ENCODE results near the gene RNF13. TPM values are rescaled to one million over a fixed set of nuclear protein-coding genes. Genes with fewer than 3 reads are reported as not detected.

RNF13 gene
- total RNA-seq, 1 donor from 2014 or later: 49.9 TPM

- no peaks in the 10 kb centered on the region for H3K79me2 ChIP-seq (ENCODE audit: insufficient read depth, low read length)
- no peaks in the 10 kb centered on the region for H3K36me3 ChIP-seq (ENCODE audit: insufficient read depth, low read length)
- Mint-ChIP-seq H3K27ac (ENCODE audit: unreplicated experiment) (peak overlapping the region; percentile 30), H3K27me3 (ENCODE audit: low read depth, unreplicated experiment) (no peaks in the 10 kb centered on the region), H3K36me3 (ENCODE audit: low read depth, unreplicated experiment) (no peaks in the 10 kb centered on the region), H3K4me1 (ENCODE audit: low read depth, unreplicated experiment) (peaks cover 24% of the 10 kb centered on the region), H3K9me3 (ENCODE audit: unreplicated experiment) (peaks cover 2% of the 10 kb centered on the region), H3K4me3 (ENCODE audit: unreplicated experiment) (no peak overlapping the region)
- no peak overlapping the region for H2AFZ ChIP-seq (ENCODE audit: low read depth, low read length)
- no peak overlapping the region for H3K4me2 ChIP-seq (ENCODE audit: low read length)
- TF ChIP-seq EZH2 (IDR thresholded peaks at IDR 0.05; ENCODE audit: insufficient read depth, low read length): no peak
- TF ChIP-seq, protein P1, sequence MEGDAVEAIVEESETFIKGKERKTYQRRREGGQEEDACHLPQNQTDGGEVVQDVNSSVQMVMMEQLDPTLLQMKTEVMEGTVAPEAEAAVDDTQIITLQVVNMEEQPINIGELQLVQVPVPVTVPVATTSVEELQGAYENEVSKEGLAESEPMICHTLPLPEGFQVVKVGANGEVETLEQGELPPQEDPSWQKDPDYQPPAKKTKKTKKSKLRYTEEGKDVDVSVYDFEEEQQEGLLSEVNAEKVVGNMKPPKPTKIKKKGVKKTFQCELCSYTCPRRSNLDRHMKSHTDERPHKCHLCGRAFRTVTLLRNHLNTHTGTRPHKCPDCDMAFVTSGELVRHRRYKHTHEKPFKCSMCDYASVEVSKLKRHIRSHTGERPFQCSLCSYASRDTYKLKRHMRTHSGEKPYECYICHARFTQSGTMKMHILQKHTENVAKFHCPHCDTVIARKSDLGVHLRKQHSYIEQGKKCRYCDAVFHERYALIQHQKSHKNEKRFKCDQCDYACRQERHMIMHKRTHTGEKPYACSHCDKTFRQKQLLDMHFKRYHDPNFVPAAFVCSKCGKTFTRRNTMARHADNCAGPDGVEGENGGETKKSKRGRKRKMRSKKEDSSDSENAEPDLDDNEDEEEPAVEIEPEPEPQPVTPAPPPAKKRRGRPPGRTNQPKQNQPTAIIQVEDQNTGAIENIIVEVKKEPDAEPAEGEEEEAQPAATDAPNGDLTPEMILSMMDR (IDR thresholded peaks at IDR 0.05; ENCODE audit: insufficient read depth, low read depth, low read length): no peak
- H3K27me3 ChIP-seq (ENCODE audit: insufficient read depth, low read length): no peaks in the 10 kb centered on the region
- H3K27ac ChIP-seq (ENCODE audit: low read depth, low read length): no peak overlapping the region
- no peak overlapping the region for H3K4me3 ChIP-seq (ENCODE audit: insufficient read depth, low read depth, low read length)
- no peak for FAIRE-seq
- H4K20me1 ChIP-seq (ENCODE audit: insufficient read depth, low read length): no peaks in the 10 kb centered on the region
- H3K4me1 ChIP-seq (ENCODE audit: insufficient read depth, low read length): peaks cover 11% of the 10 kb centered on the region
- DNase-seq (ENCODE audit: low read depth): no peak
- no peaks in the 10 kb centered on the region for H3K9me3 ChIP-seq (ENCODE audit: insufficient read depth, low read depth, low read length)
- no peak overlapping the region for H3K9ac ChIP-seq (ENCODE audit: low read length)
Measured at GRCh38 chr3:149781211-149781610, 31.8 kb upstream of the RNF13 start.

DNA sequence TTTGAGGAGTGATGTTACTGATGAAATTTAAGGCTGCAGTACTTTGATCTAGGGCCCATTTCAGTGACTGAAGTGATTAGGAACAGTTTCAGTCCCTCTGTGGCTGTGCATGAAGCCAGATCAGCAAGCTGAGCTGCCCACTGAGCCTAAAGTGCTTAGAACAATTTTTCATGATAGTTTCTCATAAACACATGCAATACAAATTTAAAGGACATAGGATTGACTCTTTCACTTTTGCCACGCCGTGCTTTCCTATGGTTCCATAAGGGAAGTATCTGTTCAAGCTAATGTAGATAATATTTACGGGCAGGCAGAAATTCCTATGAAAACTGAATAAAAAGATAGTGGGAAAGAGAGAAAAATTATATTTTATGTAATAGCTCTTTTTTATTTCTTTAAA lies 31.3 kb upstream of the RNF13 start:
- Histone ChIP-seq H3K4me1 (ENCODE audit: insufficient read depth, low read length) (peaks cover 11% of the 10 kb centered on the region), H3K27me3 (ENCODE audit: insufficient read depth, low read length) (no peaks in the 10 kb centered on the region), H2AFZ (ENCODE audit: low read depth, low read length) (no peak overlapping the region), H3K9me3 (ENCODE audit: insufficient read depth, low read depth, low read length) (no peaks in the 10 kb centered on the region), H3K4me3 (ENCODE audit: insufficient read depth, low read depth, low read length) (no peak overlapping the region), H3K27ac (ENCODE audit: low read depth, low read length) (no peak overlapping the region), H3K9ac (ENCODE audit: low read length) (no peak overlapping the region), H3K79me2 (ENCODE audit: insufficient read depth, low read length) (no peaks in the 10 kb centered on the region), H3K36me3 (ENCODE audit: insufficient read depth, low read length) (no peaks in the 10 kb centered on the region), H4K20me1 (ENCODE audit: insufficient read depth, low read length) (no peaks in the 10 kb centered on the region), H3K4me2 (ENCODE audit: low read length) (no peak overlapping the region)
- no peaks in the 10 kb centered on the region for H3K36me3 Mint-ChIP-seq (ENCODE audit: low read depth, unreplicated experiment)
- DNase-seq (ENCODE audit: low read depth) (no peak), FAIRE-seq (no peak)
- no peak overlapping the region for H3K27ac Mint-ChIP-seq (ENCODE audit: unreplicated experiment)
- peaks cover 7% of the 10 kb centered on the region for H3K9me3 Mint-ChIP-seq (ENCODE audit: unreplicated experiment)
- H3K27me3 Mint-ChIP-seq (ENCODE audit: low read depth, unreplicated experiment): no peaks in the 10 kb centered on the region
- TF ChIP-seq, protein P1 (IDR thresholded peaks at IDR 0.05; ENCODE audit: insufficient read depth, low read depth, low read length): no peak
- TF ChIP-seq EZH2 (IDR thresholded peaks at IDR 0.05; ENCODE audit: insufficient read depth, low read length): no peak
- H3K4me1 Mint-ChIP-seq (ENCODE audit: low read depth, unreplicated experiment): peaks cover 23% of the 10 kb centered on the region
- no peak overlapping the region for H3K4me3 Mint-ChIP-seq (ENCODE audit: unreplicated experiment)

DNA sequence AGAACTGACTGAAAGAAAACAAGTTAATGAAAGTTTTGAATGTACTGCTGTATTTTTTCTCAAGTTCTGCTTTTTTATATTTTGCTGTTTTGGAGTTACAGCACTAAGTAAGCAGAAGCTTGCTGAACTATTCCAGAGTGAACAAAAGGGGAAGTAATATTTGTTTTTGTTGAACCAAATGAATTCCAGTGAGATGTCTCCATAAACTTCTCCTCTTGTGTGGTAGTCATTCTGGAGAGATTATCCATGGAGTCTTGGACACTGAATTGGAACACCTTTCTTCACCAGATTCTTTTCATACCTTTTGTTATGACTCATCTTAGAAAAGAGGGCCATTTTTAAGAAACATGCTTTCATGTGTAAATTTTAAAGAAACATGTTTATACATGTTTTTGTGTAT lies 29.4 kb upstream of the RNF13 start:
- peak overlapping the region; percentile 93 for H3K27ac Mint-ChIP-seq (ENCODE audit: unreplicated experiment)
- H3K4me3 Mint-ChIP-seq (ENCODE audit: unreplicated experiment): peak overlapping the region; percentile 4
- peak overlapping the region; percentile 1 for H3K4me3 ChIP-seq (ENCODE audit: insufficient read depth, low read depth, low read length)
- H3K36me3 Mint-ChIP-seq (ENCODE audit: low read depth, unreplicated experiment): no peaks in the 10 kb centered on the region
- H3K27me3 Mint-ChIP-seq (ENCODE audit: low read depth, unreplicated experiment): no peaks in the 10 kb centered on the region
- DNase-seq (ENCODE audit: low read depth) (peak; percentile 87), FAIRE-seq (peak; percentile 84)
- no peak overlapping the region for H2AFZ ChIP-seq (ENCODE audit: low read depth, low read length)
- peaks cover 8% of the 10 kb centered on the region for H3K9me3 Mint-ChIP-seq (ENCODE audit: unreplicated experiment)
- H4K20me1 ChIP-seq (ENCODE audit: insufficient read depth, low read length): no peaks in the 10 kb centered on the region
- H3K79me2 ChIP-seq (ENCODE audit: insufficient read depth, low read length): no peaks in the 10 kb centered on the region
- peaks cover 17% of the 10 kb centered on the region for H3K4me1 Mint-ChIP-seq (ENCODE audit: low read depth, unreplicated experiment)
- H3K27ac ChIP-seq (ENCODE audit: low read depth, low read length): peak overlapping the region; percentile 54
- peaks cover 11% of the 10 kb centered on the region for H3K4me1 ChIP-seq (ENCODE audit: insufficient read depth, low read length)
- TF ChIP-seq, protein P1 (IDR thresholded peaks at IDR 0.05; ENCODE audit: insufficient read depth, low read depth, low read length): no peak
- no peak for TF ChIP-seq EZH2 (IDR thresholded peaks at IDR 0.05; ENCODE audit: insufficient read depth, low read length)
- H3K9ac ChIP-seq (ENCODE audit: low read length): peak overlapping the region; percentile 51
- peak overlapping the region; percentile 71 for H3K4me2 ChIP-seq (ENCODE audit: low read length)
- H3K9me3 ChIP-seq (ENCODE audit: insufficient read depth, low read depth, low read length): no peaks in the 10 kb centered on the region
- H3K27me3 ChIP-seq (ENCODE audit: insufficient read depth, low read length): no peaks in the 10 kb centered on the region
- no peaks in the 10 kb centered on the region for H3K36me3 ChIP-seq (ENCODE audit: insufficient read depth, low read length)
